Esophagus muscularis mucosa (tissue), 4 donors: Measurements from ENCODE around the gene SLC5A4. TPM values are rescaled to one million over a fixed set of nuclear protein-coding genes. Genes with fewer than 3 reads are reported as not detected.

Source experiments
- DNase-seq: peaks from one replicate; pipeline ENCODE4 v3.0.0-alpha.2; 2017; ENCODE audit errors: extremely low spot score
- H3K27ac ChIP-seq, 4 donors: fragments of 200-600 bp; sonication (generic); replicated peaks in 1 of 4; 1 replicate in 3 of 4; 2 replicates in 1 of 4; pipeline ENCODE4 v1.5.1; 2016 to 2019; ENCODE audit warnings: mild to moderate bottlenecking in 1 of 4
- H3K27me3 ChIP-seq, 4 donors: fragments of 200-600 bp; sonication (generic); one replicate each; pipeline versions ENCODE4 v1.5.1 to v1.6.0; 2016 to 2019
- H3K36me3 ChIP-seq, 4 donors: fragments of 200-600 bp; sonication (generic); one replicate each; pipeline ENCODE4 v1.5.1; 2016 to 2019
- H3K4me1 ChIP-seq, 4 donors: fragments of 200-600 bp; sonication (generic); one replicate each; pipeline ENCODE4 v1.5.1; 2016 to 2019
- H3K4me3 ChIP-seq, 4 donors: fragments of 200-600 bp; sonication (generic); 1 replicate in 2 of 4; 2 replicates in 2 of 4; pipeline ENCODE4 v1.5.1; 2016 to 2019; ENCODE audit warnings: mild to moderate bottlenecking in 4 of 4, moderate library complexity in 1 of 4
- H3K9me3 ChIP-seq, 4 donors: fragments of 200-600 bp; sonication (generic); 1 replicate in 3 of 4; 2 replicates in 1 of 4; pipeline ENCODE4 v1.5.1; 2016 to 2019
- CTCF ChIP-seq, 3 experiments: fragments of 200-600 bp in 2 of 3; fragments of 450-650 bp in 1 of 3; sonication (generic) in 2 of 3; IDR thresholded peaks; one replicate each; pipeline ENCODE4 v1.5.1; 2017 to 2019; ENCODE audit warnings: antibody characterized with exemption in 3 of 3, mild to moderate bottlenecking in 2 of 3, moderate library complexity in 1 of 3
- EP300 ChIP-seq: sonication (generic); formaldehyde crosslinking; IDR thresholded peaks from one replicate; pipeline ENCODE4 v1.6.1; 2017; ENCODE audit warnings: antibody characterized with exemption
- POLR2A ChIP-seq: fragments of 450-650 bp; IDR thresholded peaks from one replicate; pipeline ENCODE4 v1.6.1; 2017; ENCODE audit warnings: antibody characterized with exemption, moderate library complexity, mild to moderate bottlenecking, low read depth
- POLR2AphosphoS5 ChIP-seq, 2 donors: sonication (generic); formaldehyde crosslinking; IDR thresholded peaks; one replicate each; pipeline ENCODE4 v1.6.1; 2017; ENCODE audit warnings: antibody characterized with exemption in 2 of 2
- WGBS: methylation state at CpG from one replicate; pipeline ENCODE4 v1.1.5; 2018; 5-methylcytosine and 5-hydroxymethylcytosine counted together
- intact Hi-C: fragments of 100-400 bp; cut with DNase I; formaldehyde crosslinking; loops from one replicate; pipeline ENCODE4 v1.15.1; 2023
- total RNA-seq, 4 donors: library from RNA; depleted of rRNA; stranded (reverse); fragments of >200 nt; gene quantifications; one replicate each; pipeline versions ENCODE4 v1.1.0 to v1.2.1, GENCODE V29; 2016

The SLC5A4 gene
- total RNA-seq, 4 donors from 2014 or later, result 0.19 to 1.2 (median 0.46) TPM; not detected in 1

DNA sequence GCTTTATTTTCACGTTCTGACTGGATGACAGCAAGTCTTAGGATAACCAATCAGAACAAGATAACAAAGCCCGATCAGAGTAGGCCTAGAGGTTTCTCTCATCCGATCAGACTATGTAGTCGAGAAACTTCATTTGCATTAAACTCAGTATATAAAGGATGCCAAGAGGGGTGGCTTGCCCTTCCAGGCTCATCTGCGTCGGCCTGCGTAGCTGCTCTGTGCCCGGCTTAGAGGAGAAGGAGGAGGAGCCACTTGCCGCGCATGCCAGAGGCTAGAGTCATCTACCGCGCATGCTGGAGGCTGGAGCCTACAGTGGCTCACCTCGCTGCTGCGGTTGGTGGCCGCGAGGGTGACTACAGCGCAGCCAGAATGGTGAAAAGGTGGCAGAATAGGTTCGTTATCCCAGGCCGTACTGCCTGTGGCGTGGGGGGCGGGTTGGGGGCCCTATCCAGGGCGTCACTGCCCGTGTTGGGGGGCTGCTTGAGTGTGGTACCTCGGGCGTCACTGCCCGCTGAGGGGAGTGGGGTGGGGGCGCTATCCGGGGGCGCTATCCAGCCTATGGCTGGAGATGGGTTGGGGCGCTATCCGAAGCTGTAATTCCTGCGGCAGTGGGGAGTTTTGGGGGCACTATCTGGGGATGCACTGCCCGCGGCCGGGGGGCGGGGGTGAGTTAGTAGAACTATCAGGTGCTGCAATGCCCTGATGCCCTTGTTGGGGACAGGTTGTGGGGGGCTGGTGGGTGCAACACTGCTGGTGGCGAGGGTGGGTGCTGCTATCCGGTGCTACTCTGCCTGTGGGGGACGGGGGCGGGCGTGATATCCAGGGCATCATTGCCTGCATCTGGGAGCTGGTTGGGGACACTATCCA is 50.1 kb downstream of the SLC5A4 start, which contains the start of gene RFPL2:
Gene RFPL2, minus strand, starts transcription at position 218 of the 867 bp plus-strand sequence. CDS start 2,622 bp downstream, outside the sequence.
- Histone ChIP-seq H3K4me3 (peak within 1 kb of the TSS in 3 of 4 donors; percentile 13 to 16 (median 14)), H3K9me3 (no peaks in the 10 kb centered on the region), H3K4me1 (peaks cover 10 to 24% (median 17%) of the 10 kb centered on the region in 4 donors), H3K36me3 (no peaks in the 10 kb centered on the region), H3K27ac (no peak within 1 kb of the TSS), H3K27me3 (peaks cover 0 to 52% (median 0%) of the 10 kb centered on the region in 4 donors)
- intact Hi-C loops, result no loop called here
- DNase-seq, result peak; percentile 72
- WGBS, result 59% methylated on average over 30 of the region's 41 CpGs
- TF ChIP-seq CTCF (IDR thresholded peaks at IDR 0.05), result no peak
- TF ChIP-seq POLR2AphosphoS5 (IDR thresholded peaks at IDR 0.05), result no peak
- TF ChIP-seq EP300, result no peak
- TF ChIP-seq POLR2A, result no peak

GRCh38 chr22:32204040-32204855 is 50.9 kb downstream of the SLC5A4 start:
- 41% methylated on average over 19 of the region's 42 CpGs for WGBS
- H3K27ac ChIP-seq, result no peak overlapping the region
- DNase-seq, result peak; percentile 64
- peak overlapping the region in 3 of 4 donors; percentile 13 to 16 (median 14) for H3K4me3 ChIP-seq
- no peak for TF ChIP-seq CTCF (IDR thresholded peaks at IDR 0.05)
- no peak for TF ChIP-seq POLR2A
- TF ChIP-seq EP300, result no peak
- H3K9me3 ChIP-seq, result no peaks in the 10 kb centered on the region
- peaks cover 10 to 24% (median 17%) of the 10 kb centered on the region in 4 donors for H3K4me1 ChIP-seq
- intact Hi-C loops, result no loop called here
- no peaks in the 10 kb centered on the region for H3K36me3 ChIP-seq
- peaks cover 0 to 56% (median 0%) of the 10 kb centered on the region in 4 donors for H3K27me3 ChIP-seq

DNA sequence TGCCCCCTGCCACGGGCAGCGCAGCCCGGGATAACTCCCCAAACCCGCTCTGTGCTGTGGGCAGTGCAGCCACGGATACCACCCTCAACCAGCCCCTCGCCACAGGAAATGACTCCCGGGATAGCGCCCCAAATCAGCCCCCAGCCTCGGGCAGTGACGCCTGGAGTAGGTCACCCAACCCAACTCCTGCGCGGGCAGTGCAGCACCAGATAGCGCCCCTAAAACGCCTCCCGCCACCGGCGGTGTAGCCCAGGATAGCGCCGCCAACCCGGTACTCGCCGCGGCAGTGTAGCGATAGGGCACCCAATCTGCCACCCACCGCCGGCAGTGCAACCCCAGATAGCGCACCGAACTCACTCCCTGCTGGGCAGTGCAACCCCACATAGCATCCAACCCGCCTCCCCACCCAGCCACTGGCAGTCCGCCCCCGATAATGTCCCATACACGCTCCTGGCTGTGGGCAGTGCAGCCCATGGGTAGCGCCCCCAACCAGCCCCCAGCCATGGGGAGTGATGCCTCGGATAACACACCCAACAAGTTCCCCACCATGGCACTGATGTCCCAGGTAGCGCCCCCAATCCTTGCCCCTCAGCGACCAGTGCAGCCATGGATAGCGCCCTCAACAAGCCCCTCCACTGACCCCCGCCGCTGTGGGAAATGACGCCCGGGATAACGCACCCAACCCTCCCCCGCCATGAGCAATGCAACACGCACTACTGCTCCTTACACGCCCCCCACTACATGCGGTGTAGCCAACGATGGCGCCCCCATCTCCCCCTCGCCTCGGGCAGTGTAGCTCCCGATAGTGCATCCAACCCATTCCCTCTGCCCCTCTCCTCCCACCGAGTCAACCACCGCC is 51.7 kb downstream of the SLC5A4 start:
- H3K4me3 ChIP-seq, result peak overlapping the region in 3 of 4 donors; percentile 22 to 29 (median 25)
- DNase-seq, result peak; percentile 88
- no peaks in the 10 kb centered on the region for H3K9me3 ChIP-seq
- H3K27ac ChIP-seq, result no peak overlapping the region
- 34% methylated on average over 36 of the region's 53 CpGs for WGBS
- H3K36me3 ChIP-seq, result no peaks in the 10 kb centered on the region
- peaks cover 0 to 64% (median 0%) of the 10 kb centered on the region in 4 donors for H3K27me3 ChIP-seq
- H3K4me1 ChIP-seq, result peaks cover 10 to 24% (median 17%) of the 10 kb centered on the region in 4 donors
- no peak for TF ChIP-seq POLR2AphosphoS5 (IDR thresholded peaks at IDR 0.05)
- TF ChIP-seq EP300, result no peak
- TF ChIP-seq CTCF (IDR thresholded peaks at IDR 0.05), result no peak
- intact Hi-C loops, result no loop called here

GRCh38 chr22:32202539-32203180 is 52.5 kb downstream of the SLC5A4 start:
- Histone ChIP-seq H3K27me3 (peaks cover 0 to 72% (median 0%) of the 10 kb centered on the region in 4 donors), H3K4me3 (peak overlapping the region in 3 of 4 donors; percentile 22 to 29 (median 25)), H3K36me3 (no peaks in the 10 kb centered on the region), H3K4me1 (peaks cover 10 to 24% (median 17%) of the 10 kb centered on the region in 4 donors), H3K27ac (no peak overlapping the region), H3K9me3 (no peaks in the 10 kb centered on the region)
- intact Hi-C loops, result no loop called here
- peak; percentile 82 for DNase-seq
- TF ChIP-seq POLR2AphosphoS5 (IDR thresholded peaks at IDR 0.05), result no peak
- TF ChIP-seq CTCF (IDR thresholded peaks at IDR 0.05), result peak in 2 of 3 experiments; percentile 21 to 34
- no peak for TF ChIP-seq POLR2A
- TF ChIP-seq EP300, result no peak
- 9% methylated on average over 20 of the region's 29 CpGs for WGBS
